Left lung (tissue), 10 donors: ENCODE data around the gene ALG14. TPM values are rescaled to one million over a fixed set of nuclear protein-coding genes. Genes with fewer than 3 reads are reported as not detected.

ENCODE experiments used
- ATAC-seq: fragments of 200-7000 bp; cut with Tn5 transposase; one replicate; pipeline ENCODE4 v1.9.1; 2020; ENCODE audit warnings: moderate library complexity
- DNase-seq, 4 donors: peaks; one replicate each; pipeline ENCODE4 v3.0.0-alpha.2; 2013 to 2020
- H3K27ac ChIP-seq, 2 donors: fragments of 200-600 bp; sonication (generic) in 1 of 2; one replicate each; pipeline versions ENCODE4 v1.5.0 to v1.8.0; 2020 to 2021
- H3K27me3 ChIP-seq, 2 donors: fragments of 200-600 bp; sonication (generic) in 1 of 2; one replicate each; pipeline versions ENCODE4 v1.5.0 to v1.8.0; 2020 to 2021
- H3K36me3 ChIP-seq, 2 donors: fragments of 200-600 bp; sonication (generic) in 1 of 2; one replicate each; pipeline versions ENCODE4 v1.5.0 to v1.8.0; 2020 to 2021
- H3K4me1 ChIP-seq, 2 donors: fragments of 200-600 bp; one replicate each; pipeline ENCODE4 v1.8.0; 2021
- H3K4me3 ChIP-seq, 2 donors: fragments of 200-600 bp; sonication (generic) in 1 of 2; one replicate each; pipeline versions ENCODE4 v1.5.0 to v1.8.0; 2020 to 2021; ENCODE audit warnings: mild to moderate bottlenecking in 1 of 2
- H3K9me3 ChIP-seq, 2 donors: fragments of 200-600 bp; sonication (generic) in 1 of 2; one replicate each; pipeline versions ENCODE4 v1.5.0 to v1.8.0; 2020 to 2021
- intact Hi-C, 2 donors: fragments of 100-400 bp; cut with DNase I; formaldehyde crosslinking; loops; one replicate each; pipeline versions ENCODE4 v1.11.2 to v1.14.2; 2022
- polyA plus RNA-seq, 6 donors: library from polyadenylated mRNA; unstranded; fragments of 120-200 nt; gene quantifications; one replicate each; pipeline ENCODE4 v1.2.1, GENCODE V29; 2013; ENCODE audit not compliant: insufficient read length in 6 of 6
- total RNA-seq, 2 donors: library from RNA; stranded (reverse); fragmentation: NEBNext Ultra II Directional; extraction: Animal tissue kit (Norgen Biotek cat#: 25700); gene quantifications; one replicate each; pipeline ENCODE4 v1.2.1, GENCODE V29; 2021
- TF ChIP-seq, protein P1 (sequence below), 2 donors: fragments of 200-600 bp; sonication (generic) in 1 of 2; IDR thresholded peaks; one replicate each; pipeline versions ENCODE4 v1.5.0 to v1.8.0; 2021; ENCODE audit warnings: antibody characterized with exemption in 2 of 2
- donor health status: DM: no; HTN: yes; CAD: no.
- donor health status: DM: no; HTN: no; CAD: no.

The ALG14 gene
- total and polyA plus RNA-seq, 8 donors: 5.1 to 13.4 (median 10.1) TPM

DNA sequence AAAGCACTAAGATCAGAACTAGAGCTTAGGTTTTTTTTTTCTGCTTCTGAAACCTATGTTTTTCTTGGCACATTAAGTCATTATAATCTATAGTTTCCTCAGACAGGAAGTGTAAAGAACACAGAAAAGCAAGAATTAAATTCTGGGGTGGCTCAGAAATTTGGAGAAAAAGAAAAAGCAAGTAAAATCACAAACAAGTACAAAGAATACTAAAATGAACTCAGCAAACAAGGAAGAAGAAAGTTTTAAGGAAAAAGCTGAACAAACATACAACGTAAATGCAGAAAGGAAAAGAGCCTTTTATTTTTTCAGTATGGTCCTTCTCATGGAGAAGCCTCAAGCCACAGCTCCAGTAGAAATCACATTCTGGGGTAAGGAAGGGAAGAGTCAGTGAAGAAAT, 137.3 kb downstream of the ALG14 start:
- TF ChIP-seq, protein P1, sequence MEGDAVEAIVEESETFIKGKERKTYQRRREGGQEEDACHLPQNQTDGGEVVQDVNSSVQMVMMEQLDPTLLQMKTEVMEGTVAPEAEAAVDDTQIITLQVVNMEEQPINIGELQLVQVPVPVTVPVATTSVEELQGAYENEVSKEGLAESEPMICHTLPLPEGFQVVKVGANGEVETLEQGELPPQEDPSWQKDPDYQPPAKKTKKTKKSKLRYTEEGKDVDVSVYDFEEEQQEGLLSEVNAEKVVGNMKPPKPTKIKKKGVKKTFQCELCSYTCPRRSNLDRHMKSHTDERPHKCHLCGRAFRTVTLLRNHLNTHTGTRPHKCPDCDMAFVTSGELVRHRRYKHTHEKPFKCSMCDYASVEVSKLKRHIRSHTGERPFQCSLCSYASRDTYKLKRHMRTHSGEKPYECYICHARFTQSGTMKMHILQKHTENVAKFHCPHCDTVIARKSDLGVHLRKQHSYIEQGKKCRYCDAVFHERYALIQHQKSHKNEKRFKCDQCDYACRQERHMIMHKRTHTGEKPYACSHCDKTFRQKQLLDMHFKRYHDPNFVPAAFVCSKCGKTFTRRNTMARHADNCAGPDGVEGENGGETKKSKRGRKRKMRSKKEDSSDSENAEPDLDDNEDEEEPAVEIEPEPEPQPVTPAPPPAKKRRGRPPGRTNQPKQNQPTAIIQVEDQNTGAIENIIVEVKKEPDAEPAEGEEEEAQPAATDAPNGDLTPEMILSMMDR (IDR thresholded peaks at IDR 0.05): no peak
- Histone ChIP-seq H3K4me1 (peaks cover 3 to 6% of the 10 kb centered on the region in 2 donors), H3K4me3 (no peak overlapping the region), H3K27me3 (no peaks in the 10 kb centered on the region), H3K36me3 (peaks cover 0 to 5% of the 10 kb centered on the region in 2 donors), H3K27ac (no peak overlapping the region), H3K9me3 (no peaks in the 10 kb centered on the region)
- ATAC-seq (no peak), DNase-seq (no peak)
- intact Hi-C loops: no loop called here

DNA sequence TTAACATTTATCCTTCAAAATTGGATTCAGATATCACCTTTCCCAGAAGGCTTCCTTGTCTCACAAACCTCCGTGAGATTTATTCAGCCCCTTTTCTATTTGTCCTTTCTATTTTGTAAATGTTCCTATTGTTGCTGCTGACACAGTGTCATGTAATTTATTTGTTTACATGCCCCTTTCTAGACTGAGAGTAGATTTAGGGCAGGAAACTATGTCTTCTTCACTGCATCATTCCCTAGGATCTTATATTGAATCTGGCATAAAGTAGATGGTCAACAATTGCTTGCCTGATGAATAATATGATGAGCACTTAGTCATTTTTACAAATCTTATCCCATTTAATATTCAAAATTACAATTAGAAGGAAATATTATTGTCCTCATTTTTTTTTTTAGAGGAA, 137.7 kb downstream of the ALG14 start:
- Histone ChIP-seq H3K27ac (no peak overlapping the region), H3K9me3 (no peaks in the 10 kb centered on the region), H3K36me3 (peaks cover 0 to 5% of the 10 kb centered on the region in 2 donors), H3K4me1 (peaks cover 3 to 6% of the 10 kb centered on the region in 2 donors), H3K4me3 (no peak overlapping the region), H3K27me3 (no peaks in the 10 kb centered on the region)
- intact Hi-C loops: no loop called here
- DNase-seq: no peak
- ATAC-seq: no peak
- TF ChIP-seq, protein P1 (IDR thresholded peaks at IDR 0.05): no peak

DNA sequence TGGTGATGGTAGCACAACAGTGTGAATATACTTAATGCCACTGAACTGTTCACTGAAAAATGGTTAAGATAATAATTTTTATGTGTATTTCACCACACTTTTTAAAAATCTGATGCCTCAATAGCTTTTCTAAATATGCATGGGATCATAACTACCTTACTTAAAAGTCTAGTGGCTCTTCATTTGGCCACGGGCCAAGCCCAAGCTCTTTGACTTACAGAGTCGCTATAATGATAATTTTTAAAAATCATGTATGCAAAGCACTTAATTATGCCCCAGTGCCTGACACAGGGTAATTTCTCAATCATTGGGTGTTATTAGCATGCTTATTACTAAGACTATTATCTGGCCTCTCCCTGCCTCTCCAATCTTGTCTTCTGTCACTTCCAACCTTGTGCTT, 138.2 kb downstream of the ALG14 start:
- intact Hi-C loops: no loop called here
- TF ChIP-seq, protein P1 (IDR thresholded peaks at IDR 0.05): no peak
- Histone ChIP-seq H3K4me1 (peaks cover 3 to 11% of the 10 kb centered on the region in 2 donors), H3K27me3 (peaks cover 0 to under 1% of the 10 kb centered on the region in 2 donors), H3K9me3 (no peaks in the 10 kb centered on the region), H3K4me3 (no peak overlapping the region), H3K27ac (no peak overlapping the region), H3K36me3 (peaks cover 0 to 5% of the 10 kb centered on the region in 2 donors)
- DNase-seq: no peak
- ATAC-seq: no peak

DNA sequence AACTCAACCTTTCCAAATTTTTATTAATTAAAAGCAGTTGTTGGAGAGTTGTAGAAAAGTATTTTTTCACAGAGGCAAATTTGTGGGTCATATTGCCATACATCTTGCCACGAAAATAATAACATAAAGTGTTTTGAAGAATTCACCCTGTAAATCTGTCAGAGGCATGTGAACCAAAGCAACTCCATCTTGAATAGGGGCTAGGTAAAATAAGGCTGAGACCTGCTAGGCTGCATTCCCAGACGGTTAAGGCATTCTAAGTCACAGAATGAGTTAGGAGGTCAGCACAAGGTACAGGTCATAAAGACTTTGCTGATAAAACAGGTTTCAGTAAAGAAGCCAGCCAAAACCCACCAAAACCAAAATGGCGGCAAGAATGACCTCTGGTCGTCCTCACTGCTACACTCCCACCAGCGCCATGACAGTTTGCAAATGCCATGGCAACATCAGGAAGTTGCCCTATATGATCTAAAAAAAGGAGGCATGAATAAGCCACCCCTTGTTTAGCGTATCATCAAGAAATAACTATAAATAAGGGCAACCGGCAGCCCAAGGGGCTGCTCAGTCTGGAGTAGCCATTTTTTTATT, 141.4 kb downstream of the ALG14 start:
- ATAC-seq: no peak
- no peak overlapping the region for H3K27ac ChIP-seq

More for the DNA sequence above, 141.4 kb downstream of the ALG14 start:
- peaks cover 6 to 10% of the 10 kb centered on the region in 2 donors for H3K4me1 ChIP-seq
- peaks cover 0 to 5% of the 10 kb centered on the region in 2 donors for H3K36me3 ChIP-seq
- DNase-seq: no peak
- H3K4me3 ChIP-seq: no peak overlapping the region
- H3K9me3 ChIP-seq: no peaks in the 10 kb centered on the region
- intact Hi-C loops: no loop called here
- TF ChIP-seq, protein P1 (IDR thresholded peaks at IDR 0.05): no peak
- peaks cover 0 to 32% of the 10 kb centered on the region in 2 donors for H3K27me3 ChIP-seq
